BE2C (cell line): Measurements from ENCODE around the gene ELMO1.

Source experiments
- DNase-seq: peaks from one replicate; pipeline ENCODE4 v3.0.0-alpha.2; 2020
- H3K27me3 ChIP-seq: fragments of 250-450 bp; sonication (Bioruptor Pico); 2 replicates; pipeline ENCODE4 v1.5.1; 2020; ENCODE audit warnings: mild to moderate bottlenecking
- H3K36me3 ChIP-seq: fragments of 250-450 bp; sonication (Bioruptor Pico); 2 replicates; pipeline ENCODE4 v1.5.1; 2020; ENCODE audit warnings: mild to moderate bottlenecking
- H3K4me1 ChIP-seq: fragments of 250-450 bp; sonication (Bioruptor Pico); 2 replicates; pipeline ENCODE4 v1.5.1; 2020
- H3K4me3 ChIP-seq: 2 replicates; pipeline ENCODE4 v1.5.1; 2011; ENCODE audit warnings: low read depth, low read length
- H3K9me3 ChIP-seq: fragments of 250-450 bp; sonication (Bioruptor Pico); 2 replicates; pipeline ENCODE4 v1.5.1; 2020
- TF ChIP-seq, protein P1 (sequence below): IDR thresholded peaks from 2 replicates; pipeline ENCODE4 v1.5.1; 2012; ENCODE audit warnings: mild to moderate bottlenecking, low read depth, low read length

Gene ELMO1

DNA sequence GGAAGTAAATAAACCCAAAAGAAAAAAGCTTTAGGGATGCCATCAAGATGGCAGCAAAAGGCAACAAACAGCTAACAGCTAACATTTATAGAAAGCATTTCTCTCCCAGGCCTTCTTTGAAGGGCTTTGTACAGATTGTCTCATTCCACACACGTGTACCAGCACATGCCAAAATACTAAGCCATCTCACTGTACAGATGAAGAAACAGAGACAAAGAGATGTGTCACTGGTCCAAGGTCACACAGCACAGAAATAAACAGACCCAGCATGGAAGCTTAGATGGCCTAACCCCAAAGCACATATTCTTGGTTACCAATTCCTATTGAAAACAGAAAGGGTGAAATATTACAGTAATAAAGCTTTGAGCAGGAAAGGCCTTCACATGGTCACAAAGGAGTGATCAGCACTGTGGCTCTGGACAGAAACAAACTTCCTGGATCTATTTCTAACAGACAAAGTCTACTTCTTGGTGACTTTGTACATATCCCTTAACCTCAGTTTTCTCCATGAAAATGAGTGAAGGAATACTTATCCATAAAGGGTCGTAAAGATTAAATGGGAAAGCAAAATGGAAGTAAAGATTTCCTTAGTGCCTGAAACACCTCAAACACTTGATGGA, 346.0 kb downstream of the ELMO1 start:
- no peak for DNase-seq
- H3K4me3 ChIP-seq: no peak overlapping the region
- no peaks in the 10 kb centered on the region for H3K27me3 ChIP-seq
- TF ChIP-seq, protein P1, sequence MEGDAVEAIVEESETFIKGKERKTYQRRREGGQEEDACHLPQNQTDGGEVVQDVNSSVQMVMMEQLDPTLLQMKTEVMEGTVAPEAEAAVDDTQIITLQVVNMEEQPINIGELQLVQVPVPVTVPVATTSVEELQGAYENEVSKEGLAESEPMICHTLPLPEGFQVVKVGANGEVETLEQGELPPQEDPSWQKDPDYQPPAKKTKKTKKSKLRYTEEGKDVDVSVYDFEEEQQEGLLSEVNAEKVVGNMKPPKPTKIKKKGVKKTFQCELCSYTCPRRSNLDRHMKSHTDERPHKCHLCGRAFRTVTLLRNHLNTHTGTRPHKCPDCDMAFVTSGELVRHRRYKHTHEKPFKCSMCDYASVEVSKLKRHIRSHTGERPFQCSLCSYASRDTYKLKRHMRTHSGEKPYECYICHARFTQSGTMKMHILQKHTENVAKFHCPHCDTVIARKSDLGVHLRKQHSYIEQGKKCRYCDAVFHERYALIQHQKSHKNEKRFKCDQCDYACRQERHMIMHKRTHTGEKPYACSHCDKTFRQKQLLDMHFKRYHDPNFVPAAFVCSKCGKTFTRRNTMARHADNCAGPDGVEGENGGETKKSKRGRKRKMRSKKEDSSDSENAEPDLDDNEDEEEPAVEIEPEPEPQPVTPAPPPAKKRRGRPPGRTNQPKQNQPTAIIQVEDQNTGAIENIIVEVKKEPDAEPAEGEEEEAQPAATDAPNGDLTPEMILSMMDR: no peak
- no peaks in the 10 kb centered on the region for H3K9me3 ChIP-seq
- H3K4me1 ChIP-seq: no peaks in the 10 kb centered on the region
- no peaks in the 10 kb centered on the region for H3K36me3 ChIP-seq

DNA sequence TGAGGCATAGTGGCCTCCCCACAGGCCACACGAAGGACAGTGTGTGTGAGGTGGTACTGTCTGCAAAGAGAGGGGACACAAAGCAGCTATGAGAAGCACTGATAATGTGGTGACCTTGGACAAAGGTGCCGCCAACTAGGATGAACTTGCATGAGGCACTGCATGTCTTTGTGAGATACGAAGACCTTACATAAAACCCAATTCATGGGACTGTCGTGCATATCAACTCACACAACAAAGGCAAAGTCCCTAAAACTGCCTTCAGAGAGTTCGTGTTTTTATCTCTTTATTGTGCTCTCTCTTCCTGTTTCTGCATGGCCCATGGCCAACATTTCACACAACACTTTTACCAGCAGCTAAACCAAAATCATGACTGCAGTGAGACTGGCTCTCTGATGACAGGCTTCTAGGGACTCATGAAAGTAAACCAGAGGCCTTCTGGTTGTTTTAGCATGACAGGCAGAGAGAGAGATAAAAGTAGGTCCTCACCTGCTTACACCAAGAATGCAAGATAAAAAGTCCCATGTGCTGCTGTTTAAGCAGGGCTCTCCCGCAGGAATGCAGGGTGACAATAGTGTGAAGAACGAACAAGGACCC, 347.8 kb downstream of the ELMO1 start:
- no peak overlapping the region for H3K4me3 ChIP-seq
- DNase-seq: no peak
- TF ChIP-seq, protein P1: no peak

DNA sequence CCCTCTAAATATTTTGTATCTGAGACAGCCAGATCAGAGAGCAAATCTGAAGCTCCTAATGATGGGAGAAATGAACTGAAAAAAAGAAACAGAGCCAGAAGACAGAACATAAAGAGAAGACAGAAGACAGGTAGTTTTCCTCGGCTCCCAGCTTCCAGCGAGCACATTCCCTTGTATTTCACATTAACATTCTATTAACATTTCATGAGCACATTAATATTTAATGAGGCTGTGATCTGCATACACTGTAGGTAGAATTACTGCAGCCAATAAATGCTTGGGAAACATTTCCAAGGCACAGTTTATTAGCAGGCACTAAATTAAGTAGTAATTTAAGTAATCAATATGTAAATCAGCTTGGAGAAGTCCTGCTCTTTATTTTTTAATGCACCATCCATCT, 349.9 kb downstream of the ELMO1 start:
- Histone ChIP-seq H3K4me1 (no peaks in the 10 kb centered on the region), H3K36me3 (no peaks in the 10 kb centered on the region), H3K9me3 (no peaks in the 10 kb centered on the region), H3K27me3 (no peaks in the 10 kb centered on the region), H3K4me3 (no peak overlapping the region)
- DNase-seq: no peak
- TF ChIP-seq, protein P1: no peak

More for the DNA sequence above, 347.8 kb downstream of the ELMO1 start:
- H3K4me1 ChIP-seq: no peaks in the 10 kb centered on the region
- no peaks in the 10 kb centered on the region for H3K9me3 ChIP-seq
- no peaks in the 10 kb centered on the region for H3K27me3 ChIP-seq
- H3K36me3 ChIP-seq: no peaks in the 10 kb centered on the region

DNA sequence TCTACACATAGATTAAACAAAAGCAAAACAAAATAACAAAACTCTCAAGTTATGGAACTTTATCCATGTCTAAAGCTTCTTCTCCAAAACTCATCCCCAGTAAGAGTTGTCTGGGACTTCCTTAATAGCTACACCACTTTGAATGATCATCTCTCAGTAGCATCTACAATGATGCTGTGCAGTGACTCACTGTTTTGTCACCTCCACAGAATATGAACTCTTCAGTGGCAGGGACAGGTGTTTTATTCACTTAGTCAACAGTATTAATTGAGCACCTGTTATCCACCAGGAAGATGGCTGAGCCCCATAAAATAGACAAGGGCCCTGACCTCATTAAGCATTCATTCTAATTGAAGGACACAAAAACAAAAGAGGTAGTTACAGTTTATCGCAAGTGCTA, 350.7 kb downstream of the ELMO1 start:
- DNase-seq: no peak
- H3K4me1 ChIP-seq: no peaks in the 10 kb centered on the region
- H3K27me3 ChIP-seq: no peaks in the 10 kb centered on the region
- H3K36me3 ChIP-seq: no peaks in the 10 kb centered on the region
- H3K4me3 ChIP-seq: no peak overlapping the region
- no peaks in the 10 kb centered on the region for H3K9me3 ChIP-seq
- TF ChIP-seq, protein P1: no peak

DNA sequence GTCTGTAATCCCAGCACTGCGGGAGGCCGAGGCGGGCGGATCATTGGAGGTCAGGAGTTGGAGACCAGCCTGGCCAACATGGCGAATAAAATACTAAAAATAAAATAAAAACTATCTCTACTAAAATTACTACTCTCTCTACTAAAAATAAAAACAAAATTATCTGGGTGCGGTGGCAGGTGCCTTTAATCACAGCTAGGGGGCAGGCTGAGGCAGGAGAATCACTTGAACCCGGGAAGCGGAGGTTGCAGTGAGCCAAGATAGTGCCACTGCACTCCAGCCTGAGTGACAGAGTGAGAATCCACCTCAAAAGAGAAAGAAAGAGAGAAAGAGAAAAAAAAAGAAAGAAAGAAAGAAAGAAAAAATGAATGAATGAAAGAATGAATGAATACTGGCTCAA, 351.4 kb downstream of the ELMO1 start:
- no peaks in the 10 kb centered on the region for H3K36me3 ChIP-seq
- H3K4me3 ChIP-seq: no peak overlapping the region
- no peaks in the 10 kb centered on the region for H3K4me1 ChIP-seq
- TF ChIP-seq, protein P1: 0 out of 2 replicates have a peak, but pooled peaks have one; percentile 6
- DNase-seq: no peak
- H3K27me3 ChIP-seq: no peaks in the 10 kb centered on the region
- no peaks in the 10 kb centered on the region for H3K9me3 ChIP-seq

DNA sequence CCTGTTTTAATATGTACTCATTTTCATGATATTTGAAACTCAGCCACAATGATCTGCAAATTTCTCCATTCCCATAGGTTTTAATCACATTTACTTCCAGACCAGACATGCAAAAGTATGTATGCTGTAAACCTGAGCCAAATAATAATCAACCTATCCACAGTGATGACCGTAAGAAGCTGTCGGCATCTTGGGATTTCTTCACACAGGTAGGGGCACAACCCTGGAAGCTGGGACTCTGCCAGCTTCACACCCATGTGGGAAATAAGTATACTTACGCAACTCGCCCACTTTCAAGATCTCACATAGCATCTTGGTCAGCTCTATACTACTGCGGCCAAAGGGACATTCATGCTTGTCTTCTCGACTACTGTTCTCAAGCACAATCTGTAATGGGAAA, 352.3 kb downstream of the ELMO1 start:
- no peaks in the 10 kb centered on the region for H3K4me1 ChIP-seq
- no peaks in the 10 kb centered on the region for H3K36me3 ChIP-seq
- TF ChIP-seq, protein P1: no peak
- DNase-seq: no peak
- no peak overlapping the region for H3K4me3 ChIP-seq
- no peaks in the 10 kb centered on the region for H3K9me3 ChIP-seq
- H3K27me3 ChIP-seq: no peaks in the 10 kb centered on the region
